Prostate gland (tissue), 2 donors: ENCODE measurements around the gene SOX15. TPM values are rescaled to one million over a fixed set of nuclear protein-coding genes. Genes with fewer than 3 reads are reported as not detected.
A peak's percentile ranks its signal among the peaks of the same experiment; 100 is the strongest.

Source experiments
- DNase-seq: peaks from one replicate; pipeline ENCODE4 v3.0.0-alpha.2; 2019; ENCODE audit warnings: low spot score
- H3K27ac ChIP-seq, 2 donors: fragments of 200-600 bp; sonication (generic); 2 replicates each; pipeline ENCODE4 v1.5.1; 2017 to 2019
- H3K27me3 ChIP-seq: fragments of 200-600 bp; sonication (generic); replicated peaks from 2 replicates; pipeline ENCODE4 v1.5.1; 2019; ENCODE audit not compliant: insufficient read depth
- H3K36me3 ChIP-seq, 2 donors: fragments of 200-600 bp; sonication (generic); 1 replicate in 1 of 2; 2 replicates in 1 of 2; pipeline versions ENCODE4 v1.5.1 to v1.8.1; 2017 to 2019
- H3K4me1 ChIP-seq: fragments of 200-600 bp; sonication (generic); replicated peaks from 2 replicates; pipeline ENCODE4 v1.5.1; 2019
- H3K4me3 ChIP-seq, 2 donors: fragments of 200-600 bp; sonication (generic); 2 replicates each; pipeline ENCODE4 v1.5.1; 2017 to 2019
- H3K9me3 ChIP-seq: fragments of 200-600 bp; sonication (generic); 2 replicates; pipeline ENCODE4 v1.5.1; 2017
- CTCF ChIP-seq, 4 experiments: fragments of 200-600 bp in 2 of 4; fragments of 450-650 bp in 2 of 4; sonication (generic) in 2 of 4; IDR thresholded peaks; 1 replicate in 3 of 4; 2 replicates in 1 of 4; pipeline ENCODE4 v1.5.1; 2016 to 2019; ENCODE audit warnings: antibody characterized with exemption in 4 of 4, mild to moderate bottlenecking in 2 of 4, moderate library complexity in 2 of 4
- POLR2A ChIP-seq: fragments of 450-650 bp; IDR thresholded peaks from one replicate; pipeline ENCODE4 v1.6.1; 2016; ENCODE audit warnings: antibody characterized with exemption, mild to moderate bottlenecking
- POLR2AphosphoS5 ChIP-seq: sonication (generic); formaldehyde crosslinking; IDR thresholded peaks from one replicate; pipeline ENCODE4 v1.6.1; 2017; ENCODE audit warnings: antibody characterized with exemption
- WGBS: methylation state at CpG from one replicate; pipeline ENCODE4 v1.1.5; 2018; 5-methylcytosine and 5-hydroxymethylcytosine counted together
- intact Hi-C: fragments of 100-400 bp; cut with DNase I; formaldehyde crosslinking; loops from one replicate; pipeline ENCODE4 v1.14.2; 2022
- total RNA-seq, 2 donors: library from RNA; depleted of rRNA; stranded (reverse); fragments of >200 nt; gene quantifications; one replicate each; pipeline ENCODE4 v1.1.0, GENCODE V29; 2016

Gene SOX15
- total RNA-seq, 2 donors from 2014 or later, result 6.3 to 15.0 TPM

GRCh38 chr17:7557775-7558543 is 31.9 kb downstream of the SOX15 start:
- Histone ChIP-seq H3K36me3 (no peaks in the 10 kb centered on the region), H3K27ac (peak overlapping the region; percentile 92 to 96), H3K9me3 (no peaks in the 10 kb centered on the region), H3K27me3 (no peaks in the 10 kb centered on the region), H3K4me1 (peaks cover 47% of the 10 kb centered on the region), H3K4me3 (peak overlapping the region; percentile 22 to 25)
- intact Hi-C loops, result no loop called here
- peak in 2 of 4 experiments; percentile 35 to 43 for TF ChIP-seq CTCF (IDR thresholded peaks at IDR 0.05)
- TF ChIP-seq POLR2A, result peak; percentile 91
- TF ChIP-seq POLR2AphosphoS5, result peak; percentile 96
- WGBS, result 3% methylated on average over 20 of the region's 21 CpGs
- DNase-seq, result peak; percentile 94

GRCh38 chr17:7557147-7557764 is 32.6 kb downstream of the SOX15 start:
- no peak for DNase-seq

DNA sequence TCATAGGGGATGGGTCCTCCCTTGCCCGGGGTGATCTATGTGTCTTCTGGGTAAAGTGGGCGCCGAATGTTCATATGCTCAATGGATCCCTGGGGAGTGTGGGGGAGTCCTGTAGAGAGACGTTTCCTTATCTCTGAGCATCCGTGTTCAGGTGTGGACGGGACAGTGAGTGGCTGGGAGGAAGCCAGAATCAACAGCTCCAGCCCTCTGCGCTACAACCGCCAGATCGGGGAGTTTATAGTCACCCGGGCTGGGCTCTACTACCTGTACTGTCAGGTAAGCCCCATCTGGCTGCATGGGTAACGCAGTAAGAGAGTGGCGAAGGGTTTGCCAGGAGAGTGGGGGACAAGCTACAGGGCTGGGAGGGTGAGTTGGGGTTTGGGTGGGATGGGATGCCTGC is 33.3 kb downstream of the SOX15 start:
- no peak for TF ChIP-seq CTCF (IDR thresholded peaks at IDR 0.05)
- TF ChIP-seq POLR2A, result no peak
- TF ChIP-seq POLR2AphosphoS5, result no peak
- H3K36me3 ChIP-seq, result no peaks in the 10 kb centered on the region
- H3K4me3 ChIP-seq, result no peak overlapping the region
- H3K4me1 ChIP-seq, result peaks cover 39% of the 10 kb centered on the region
- H3K9me3 ChIP-seq, result no peaks in the 10 kb centered on the region
- 56% methylated on average over 12 of the region's 12 CpGs for WGBS
- intact Hi-C loops, result no loop called here
- DNase-seq, result peak; percentile 26
- H3K27ac ChIP-seq, result peak overlapping the region; percentile 92 to 96
- H3K27me3 ChIP-seq, result no peaks in the 10 kb centered on the region

More at GRCh38 chr17:7557147-7557764, 32.6 kb downstream of the SOX15 start:
- WGBS, result 30% methylated on average over 18 of the region's 19 CpGs
- no peaks in the 10 kb centered on the region for H3K36me3 ChIP-seq
- intact Hi-C loops, result no loop called here
- peak overlapping the region; percentile 92 to 96 for H3K27ac ChIP-seq
- no peak overlapping the region for H3K4me3 ChIP-seq
- no peaks in the 10 kb centered on the region for H3K27me3 ChIP-seq
- H3K9me3 ChIP-seq, result no peaks in the 10 kb centered on the region
- H3K4me1 ChIP-seq, result peaks cover 39% of the 10 kb centered on the region
- TF ChIP-seq CTCF (IDR thresholded peaks at IDR 0.05) (no peak), POLR2AphosphoS5 (no peak), POLR2A (no peak)

- H3K4me1 ChIP-seq, result peaks cover 35% of the 10 kb centered on the region
- H3K27me3 ChIP-seq, result no peaks in the 10 kb centered on the region
- no peaks in the 10 kb centered on the region for H3K9me3 ChIP-seq
- no peaks in the 10 kb centered on the region for H3K36me3 ChIP-seq
- H3K27ac ChIP-seq, result no peak overlapping the region
- TF ChIP-seq CTCF (IDR thresholded peaks at IDR 0.05), result no peak
- TF ChIP-seq POLR2AphosphoS5, result no peak
- TF ChIP-seq POLR2A, result no peak
- 61% methylated on average over 10 of the region's 10 CpGs for WGBS
- no peak for DNase-seq
- no peak overlapping the region for H3K4me3 ChIP-seq
- intact Hi-C loops, result no loop called here
Observed at GRCh38 chr17:7555320-7555948, 34.5 kb downstream of the SOX15 start.
